Mesenchymal stem cell (in vitro differentiated cells and primary cell): ENCODE results near the gene MALT1.

ENCODE experiments used
- DNase-seq: peaks from one replicate; pipeline ENCODE4 v3.0.0-alpha.2; 2013
- H2AFZ ChIP-seq: one replicate; pipeline ENCODE4 v1.6.1; 2013; ENCODE audit warnings: low read depth, mild to moderate bottlenecking, control low read depth, inconsistent platforms, low read length, moderate library complexity
- H2AK5ac ChIP-seq: 2 replicates; pipeline ENCODE4 v1.6.1; 2013; ENCODE audit warnings: low read length, moderate library complexity, mild to moderate bottlenecking, inconsistent platforms; ENCODE audit not compliant: severe bottlenecking
- H2BK120ac ChIP-seq: one replicate; pipeline ENCODE4 v1.6.1; 2013; ENCODE audit warnings: low read depth, mild to moderate bottlenecking, inconsistent platforms, low read length, moderate library complexity
- H2BK12ac ChIP-seq, 2 experiments: one replicate each; pipeline ENCODE4 v1.6.1; 2013; ENCODE audit warnings: inconsistent platforms in 2 of 2, low read length in 2 of 2, mild to moderate bottlenecking in 2 of 2, moderate library complexity in 2 of 2, control low read depth in 1 of 2
- H2BK15ac ChIP-seq: one replicate; pipeline ENCODE4 v1.6.1; 2013; ENCODE audit warnings: mild to moderate bottlenecking, low read depth, inconsistent platforms; ENCODE audit not compliant: poor library complexity, severe bottlenecking
- H2BK5ac ChIP-seq: 2 replicates; pipeline ENCODE4 v1.6.1; 2013; ENCODE audit warnings: low read depth, mild to moderate bottlenecking, low read length, control low read depth, inconsistent platforms; ENCODE audit not compliant: poor library complexity, severe bottlenecking
- H3K14ac ChIP-seq, 2 experiments: one replicate each; pipeline ENCODE4 v1.6.1; 2013; ENCODE audit warnings: inconsistent platforms in 2 of 2, low read length in 2 of 2, control low read depth in 1 of 2, mild to moderate bottlenecking in 1 of 2, moderate library complexity in 1 of 2
- H3K18ac ChIP-seq, 2 experiments: one replicate each; pipeline ENCODE4 v1.6.1; 2013; ENCODE audit warnings: inconsistent platforms in 2 of 2, low read length in 2 of 2, control low read depth in 1 of 2, low read depth in 1 of 2, mild to moderate bottlenecking in 1 of 2
- H3K23ac ChIP-seq, 2 experiments: one replicate each; pipeline ENCODE4 v1.6.1; 2013; ENCODE audit warnings: inconsistent platforms in 2 of 2, low read length in 2 of 2, mild to moderate bottlenecking in 2 of 2, moderate library complexity in 2 of 2, control low read depth in 1 of 2
- H3K27ac ChIP-seq: 2 replicates; pipeline ENCODE4 v1.5.1; 2013; ENCODE audit warnings: mild to moderate bottlenecking, moderate library complexity, low read length, control low read depth, inconsistent platforms; ENCODE audit not compliant: poor library complexity, severe bottlenecking
- H3K27me3 ChIP-seq, 2 experiments: 2 replicates each; pipeline versions ENCODE4 v1.6.1 to v1.7.0; 2013; ENCODE audit warnings: low read length in 2 of 2, mild to moderate bottlenecking in 2 of 2, moderate library complexity in 2 of 2, control low read depth in 1 of 2, inconsistent platforms in 1 of 2; ENCODE audit not compliant: control insufficient read depth in 1 of 2, insufficient read depth in 1 of 2
- H3K36me3 ChIP-seq, 2 experiments: 2 replicates each; pipeline versions ENCODE4 v1.6.1 to v1.7.0; 2013; ENCODE audit warnings: low read length in 2 of 2, control low read depth in 1 of 2, inconsistent platforms in 1 of 2, low read depth in 1 of 2, mild to moderate bottlenecking in 1 of 2; ENCODE audit not compliant: insufficient read depth in 2 of 2, control insufficient read depth in 1 of 2
- H3K4ac ChIP-seq, 2 experiments: one replicate each; pipeline ENCODE4 v1.6.1; 2013; ENCODE audit warnings: inconsistent platforms in 2 of 2, low read length in 2 of 2, mild to moderate bottlenecking in 2 of 2, moderate library complexity in 2 of 2, control low read depth in 1 of 2, low read depth in 1 of 2
- H3K4me1 ChIP-seq: 2 replicates; pipeline ENCODE4 v1.6.1; 2013; ENCODE audit warnings: low read depth, low read length, control low read depth; ENCODE audit not compliant: control insufficient read depth, insufficient read depth
- H3K4me2 ChIP-seq: 2 replicates; pipeline ENCODE4 v1.6.1; 2013; ENCODE audit warnings: low read length, mild to moderate bottlenecking, inconsistent platforms; ENCODE audit not compliant: poor library complexity, severe bottlenecking
- H3K4me3 ChIP-seq, 2 experiments: 2 replicates each; pipeline versions ENCODE4 v1.5.1 to v1.7.0; 2013; ENCODE audit warnings: low read length in 2 of 2, mild to moderate bottlenecking in 2 of 2, control low read depth in 1 of 2, low read depth in 1 of 2; ENCODE audit not compliant: insufficient read depth in 1 of 2
- H3K79me1 ChIP-seq: replicated peaks from 2 replicates; pipeline ENCODE4 v1.6.1; 2013; ENCODE audit warnings: mild to moderate bottlenecking, control low read depth, low read length, inconsistent platforms; ENCODE audit not compliant: poor library complexity, severe bottlenecking
- H3K9ac ChIP-seq: 2 replicates; pipeline ENCODE4 v1.7.0; 2013; ENCODE audit warnings: mild to moderate bottlenecking, low read length, moderate library complexity
- H3K9me3 ChIP-seq: 2 replicates; pipeline ENCODE4 v1.7.0; 2013; ENCODE audit warnings: mild to moderate bottlenecking, low read length; ENCODE audit not compliant: control insufficient read depth
- H4K8ac ChIP-seq: one replicate; pipeline ENCODE4 v1.6.1; 2013; ENCODE audit warnings: inconsistent platforms, mild to moderate bottlenecking, low read length, moderate library complexity
- H4K91ac ChIP-seq: one replicate; pipeline ENCODE4 v1.6.1; 2013; ENCODE audit warnings: mild to moderate bottlenecking, low read length, inconsistent platforms
- WGBS: methylation state at CpG from one replicate; pipeline ENCODE4 v1.1.7; 2013; ENCODE audit warnings: mixed read lengths; 5-methylcytosine and 5-hydroxymethylcytosine counted together

The MALT1 gene

DNA sequence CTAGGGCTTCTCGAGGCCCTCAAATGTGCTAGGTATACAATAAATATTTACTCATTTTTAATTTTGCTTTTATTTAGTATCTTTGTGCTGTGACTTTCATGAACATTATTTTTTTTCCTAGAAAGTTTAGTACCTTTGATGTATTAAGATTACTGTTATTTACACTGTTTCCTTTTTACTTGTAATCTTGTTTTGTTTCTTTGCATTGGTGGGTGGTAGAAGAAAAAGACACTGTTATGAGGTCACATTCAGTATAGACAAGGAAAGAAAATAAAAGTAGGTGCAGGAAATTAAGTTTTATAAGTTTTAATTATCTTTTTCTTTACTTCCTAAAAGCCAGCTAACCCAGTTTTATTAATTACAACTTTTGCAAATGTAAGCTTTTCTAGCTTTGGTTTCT is 23.0 kb downstream of the MALT1 start:
- peaks cover 36 to 40% of the 10 kb centered on the region in 2 experiments for H3K36me3 ChIP-seq
- no CpG with 5 or more reads among the region's 1 CpG for WGBS
- no peak for DNase-seq

GRCh38 chr18:58694720-58695468 is 23.6 kb downstream of the MALT1 start:
- Histone ChIP-seq H4K91ac (no peak overlapping the region), H4K8ac (no peak overlapping the region), H3K9ac (no peak overlapping the region), H3K4me3 (no peak overlapping the region), H3K27ac (no peak overlapping the region), H3K4me1 (peaks cover 2% of the 10 kb centered on the region), H2AK5ac (peak overlapping the region; percentile 35), H3K18ac (no peak overlapping the region), H3K14ac (no peak overlapping the region), H2BK120ac (no peak overlapping the region), H3K4ac (no peak overlapping the region), H2BK5ac (no peak overlapping the region), H2BK12ac (no peak overlapping the region), H2AFZ (no peak overlapping the region), H2BK15ac (no peak overlapping the region), H3K36me3 (peaks cover 30 to 37% of the 10 kb centered on the region in 2 experiments), H3K23ac (no peak overlapping the region), H3K9me3 (no peaks in the 10 kb centered on the region), H3K79me1 (peaks cover 29% of the 10 kb centered on the region), H3K27me3 (no peaks in the 10 kb centered on the region), H3K4me2 (no peak overlapping the region)
- 82% methylated on average over 8 of the region's 8 CpGs for WGBS
- DNase-seq: no peak

More for the DNA sequence above, 23.0 kb downstream of the MALT1 start:
- Histone ChIP-seq H2BK5ac (no peak overlapping the region), H3K23ac (no peak overlapping the region), H2BK12ac (no peak overlapping the region), H4K8ac (no peak overlapping the region), H2BK15ac (no peak overlapping the region), H3K79me1 (peaks cover 32% of the 10 kb centered on the region), H3K9ac (no peak overlapping the region), H3K9me3 (no peaks in the 10 kb centered on the region), H3K18ac (no peak overlapping the region), H2BK120ac (no peak overlapping the region), H3K4ac (no peak overlapping the region), H2AK5ac (no peak overlapping the region), H4K91ac (no peak overlapping the region), H2AFZ (no peak overlapping the region), H3K4me3 (no peak overlapping the region), H3K14ac (no peak overlapping the region), H3K27ac (no peak overlapping the region), H3K4me1 (peaks cover 2% of the 10 kb centered on the region), H3K4me2 (no peak overlapping the region), H3K27me3 (no peaks in the 10 kb centered on the region)

GRCh38 chr18:58695772-58696171 is 24.5 kb downstream of the MALT1 start:
- WGBS: 100% methylated on average over 5 of the region's 5 CpGs
- Histone ChIP-seq H3K18ac (no peak overlapping the region), H3K4me1 (peaks cover 2% of the 10 kb centered on the region), H3K27me3 (no peaks in the 10 kb centered on the region), H2AFZ (no peak overlapping the region), H2BK15ac (no peak overlapping the region), H2BK12ac (no peak overlapping the region), H4K91ac (no peak overlapping the region), H4K8ac (no peak overlapping the region), H3K4me3 (no peak overlapping the region), H3K9me3 (no peaks in the 10 kb centered on the region), H3K4ac (no peak overlapping the region), H2AK5ac (no peak overlapping the region), H3K4me2 (no peak overlapping the region), H3K9ac (no peak overlapping the region), H3K23ac (no peak overlapping the region), H2BK120ac (no peak overlapping the region), H3K27ac (no peak overlapping the region), H3K36me3 (peaks cover 23 to 34% of the 10 kb centered on the region in 2 experiments), H2BK5ac (no peak overlapping the region), H3K79me1 (peaks cover 22% of the 10 kb centered on the region), H3K14ac (no peak overlapping the region)
- no peak for DNase-seq

DNA sequence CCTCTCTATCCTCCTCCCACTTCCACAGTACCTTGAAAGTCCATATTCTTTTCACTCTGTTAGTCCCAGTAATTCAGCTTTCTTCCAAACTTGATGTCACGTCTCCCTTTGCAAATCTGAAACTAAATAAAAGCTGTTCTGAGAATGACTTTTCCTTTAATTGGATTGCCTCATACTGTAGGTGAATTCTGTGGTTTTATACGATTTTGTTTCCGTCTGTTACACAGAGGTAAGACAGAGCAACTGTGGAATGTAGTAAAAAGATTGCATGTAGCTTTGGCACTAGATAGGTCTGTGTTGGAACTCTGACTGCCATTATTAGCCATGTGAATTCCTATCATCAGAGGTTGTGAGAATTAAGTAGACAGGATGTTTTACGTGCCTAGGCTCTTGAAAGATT is 25.9 kb downstream of the MALT1 start:
- H2AFZ ChIP-seq: no peak overlapping the region
- no peak overlapping the region for H2AK5ac ChIP-seq
- DNase-seq: no peak
- H2BK5ac ChIP-seq: no peak overlapping the region
- no peak overlapping the region for H3K9ac ChIP-seq
- peaks cover 17% of the 10 kb centered on the region for H3K79me1 ChIP-seq
- no peak overlapping the region for H3K14ac ChIP-seq
- H3K18ac ChIP-seq: no peak overlapping the region
- H2BK15ac ChIP-seq: no peak overlapping the region
- no peak overlapping the region for H4K91ac ChIP-seq
- H4K8ac ChIP-seq: no peak overlapping the region
- peaks cover 2% of the 10 kb centered on the region for H3K4me1 ChIP-seq
- no peaks in the 10 kb centered on the region for H3K27me3 ChIP-seq
- no peak overlapping the region for H2BK12ac ChIP-seq
- H3K4me2 ChIP-seq: no peak overlapping the region
- no peak overlapping the region for H3K4ac ChIP-seq
- H3K23ac ChIP-seq: no peak overlapping the region
- no peak overlapping the region for H2BK120ac ChIP-seq
- no peak overlapping the region for H3K27ac ChIP-seq
- H3K36me3 ChIP-seq: peaks cover 22 to 40% of the 10 kb centered on the region in 2 experiments
- no peaks in the 10 kb centered on the region for H3K9me3 ChIP-seq
- H3K4me3 ChIP-seq: no peak overlapping the region
- WGBS: 99% methylated on average over 3 of the region's 4 CpGs
